Frontal cortex (tissue), 4 donors: Measurements from ENCODE around the gene RAB34. TPM values are rescaled to one million over a fixed set of nuclear protein-coding genes. Genes with fewer than 3 reads are reported as not detected.
"Not testable (repeated sequence)": the region's sequence is repeated elsewhere in the genome, so short reads cannot be mapped to it uniquely, and the experiment has no call there.

Experiments
- DNase-seq, 2 donors: peaks; one replicate each; pipeline ENCODE4 v3.0.0; 2012; ENCODE audit warnings: low spot score in 2 of 2
- FAIRE-seq: peaks from 2 replicates; lab custom pipeline; 2012; peaks lifted over from hg19 to GRCh38; lab: Jason Lieb, UNC
- total RNA-seq: library from RNA; depleted of rRNA; stranded (reverse); fragments of >200 nt; gene quantifications from one replicate; pipeline ENCODE4 v1.2.3, GENCODE V29; 2014
- donor health status: control.
- donor health status: control.
- donor health status: control.

RAB34 gene
- total RNA-seq, 1 donor from 2014 or later, result 12.2 TPM

DNA sequence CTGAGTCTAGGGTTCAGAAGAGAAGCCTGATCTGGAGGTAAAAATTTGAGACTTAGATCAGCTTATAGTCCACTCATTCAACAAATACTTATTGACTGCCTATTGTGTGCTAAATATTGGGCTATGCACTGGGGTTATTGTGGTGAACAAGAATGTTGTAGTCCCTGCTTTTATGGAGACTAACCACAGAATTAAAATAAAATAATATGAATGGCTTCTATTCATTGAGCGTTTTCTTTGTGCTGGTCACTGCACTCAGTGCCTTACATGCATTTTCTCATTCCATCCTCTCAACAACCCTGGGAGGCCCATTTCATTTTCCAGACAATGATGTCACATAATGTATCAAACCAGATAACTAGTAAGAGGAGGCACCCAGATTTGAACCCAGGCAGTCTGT, 15.7 kb upstream of the RAB34 start:
- no peak for FAIRE-seq
- DNase-seq, result no peak

DNA sequence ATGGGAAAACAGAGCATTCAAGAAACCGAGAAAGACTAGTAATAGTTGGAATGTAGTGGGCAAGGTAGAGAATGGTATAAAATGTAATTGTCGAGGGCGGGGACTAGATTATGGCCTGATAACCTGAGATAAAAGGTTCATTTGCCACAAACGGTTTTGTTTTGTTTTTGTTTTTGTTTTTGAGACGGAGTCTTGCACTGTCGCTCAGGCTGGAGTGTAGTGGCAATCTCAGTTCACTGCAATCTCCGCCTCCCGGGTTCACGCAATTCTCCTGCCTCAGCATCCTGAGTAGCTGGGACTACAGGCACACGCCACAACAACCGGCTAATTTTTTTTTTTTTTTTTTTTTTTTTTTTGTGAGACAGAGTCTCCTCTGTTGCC, 12.3 kb upstream of the RAB34 start:
- FAIRE-seq (no peak), DNase-seq (no peak)

GRCh38 chr17:28728364-28729200, 10.9 kb upstream of the RAB34 start, which contains the start of gene NEK8:
Gene NEK8 (plus strand): TSS chr17:28728788. CDS start chr17:28728814, 26 bp downstream.
- DNase-seq (peak; percentile 90 to 94), FAIRE-seq (no peak)

DNA sequence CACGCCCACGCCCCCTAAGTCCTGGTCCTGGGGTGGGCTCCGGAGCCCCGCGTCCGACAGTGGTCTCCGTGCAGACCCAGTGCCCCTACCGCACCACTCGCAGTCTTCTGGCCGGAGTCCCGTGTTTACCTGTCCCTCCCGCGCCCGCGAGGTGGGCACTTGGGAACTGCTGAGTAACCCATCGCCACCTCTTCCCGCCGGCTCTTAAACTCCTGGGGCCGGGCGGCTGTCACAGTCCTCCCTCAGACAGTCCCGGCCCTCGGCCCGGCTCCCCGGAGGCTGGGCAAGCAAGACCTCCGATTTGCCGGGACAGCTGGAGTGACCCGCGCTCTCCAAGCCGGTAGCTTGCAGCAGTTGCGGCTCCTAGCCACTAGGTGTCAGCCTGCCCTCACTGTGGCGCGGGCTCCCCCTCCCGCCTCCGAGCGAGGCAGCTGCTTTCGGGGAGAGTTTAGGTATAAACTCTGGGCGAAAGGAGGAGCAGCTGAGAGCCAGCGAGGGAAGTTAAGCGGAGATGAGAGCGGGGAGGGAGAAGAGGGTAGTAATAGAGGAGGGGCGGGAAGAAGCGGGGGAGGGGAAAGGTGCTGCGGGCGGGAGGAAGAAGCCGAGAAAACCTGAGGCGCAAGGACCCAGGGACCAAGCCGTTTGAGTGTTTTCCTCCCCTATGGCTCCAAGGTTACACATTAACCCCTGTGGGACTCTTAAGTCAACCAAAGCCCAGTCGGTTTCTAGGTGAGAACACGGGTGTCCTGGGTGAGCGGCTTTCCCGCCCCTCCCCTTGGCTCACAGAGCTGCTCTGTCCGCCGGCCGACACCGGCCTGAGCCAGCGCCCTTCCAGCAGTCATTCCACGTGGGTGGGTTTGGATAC, 9.2 kb upstream of the RAB34 start:
- DNase-seq (peak; percentile 91 to 94), FAIRE-seq (no peak)

- no peak for FAIRE-seq
- peak; percentile 77 to 78 for DNase-seq
Observed at GRCh38 chr17:28726226-28726626, 8.6 kb upstream of the RAB34 start, which contains the start of gene TLCD1. Gene TLCD1 (minus strand): TSS chr17:28726233. CDS start chr17:28726097, 136 bp downstream.

- DNase-seq (no peak), FAIRE-seq (no peak)
Observed at GRCh38 chr17:28725660-28726225, 8.1 kb upstream of the RAB34 start.

DNA sequence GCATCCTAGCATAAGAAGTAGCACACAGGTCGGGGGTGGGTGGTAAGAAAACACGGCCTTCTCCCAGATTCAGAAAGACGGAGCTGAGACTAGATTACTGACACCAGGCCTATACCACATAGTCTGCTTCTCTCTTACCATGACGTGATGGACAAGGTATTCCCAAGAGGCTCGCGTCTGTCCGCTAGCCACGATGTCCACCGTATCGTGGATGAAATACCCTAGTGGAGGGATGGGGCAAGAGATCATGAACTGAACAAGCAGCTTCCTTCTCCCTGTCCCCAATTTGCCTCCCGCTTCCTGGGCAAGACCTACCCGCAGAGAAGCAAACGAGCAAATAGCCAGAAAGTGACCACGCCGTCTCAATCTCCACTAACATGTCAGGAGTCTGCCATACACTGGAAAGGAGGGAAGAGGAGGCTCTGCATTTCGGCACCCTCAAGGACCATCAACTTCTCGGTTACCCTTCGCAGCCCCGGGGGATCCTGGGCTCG, 7.5 kb upstream of the RAB34 start:
- FAIRE-seq (no peak), DNase-seq (no peak)

DNA sequence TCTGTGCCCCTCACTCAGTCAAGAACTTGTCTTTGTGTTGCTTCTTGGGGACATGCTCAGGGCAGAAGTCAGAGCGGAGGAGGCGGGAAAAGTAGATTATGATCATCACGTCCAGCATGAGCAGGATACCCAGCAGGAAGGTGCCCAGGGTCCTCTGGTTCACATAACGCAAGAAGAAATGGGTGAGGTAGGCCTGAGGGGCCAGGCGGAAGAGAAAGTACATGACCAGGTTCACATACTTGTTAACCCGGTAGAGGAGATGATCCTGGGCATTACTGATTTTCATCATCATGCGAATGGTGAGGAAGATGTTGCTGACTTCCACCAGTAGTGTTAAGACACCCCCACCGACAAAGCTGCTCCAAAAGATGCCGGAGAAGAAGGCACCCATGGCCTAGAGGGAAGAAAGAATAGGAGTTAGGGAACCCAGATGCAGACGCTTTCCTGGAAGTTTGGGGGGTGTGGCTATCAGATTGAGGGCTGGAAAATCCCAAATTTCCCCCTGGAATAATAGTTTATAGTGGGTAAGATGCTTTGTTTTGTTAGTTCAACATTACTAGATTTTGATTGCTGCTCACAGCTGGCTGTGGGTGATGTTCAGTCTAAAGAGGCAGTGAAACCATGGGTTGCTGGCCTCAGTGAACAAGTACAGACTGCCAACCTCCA, 7.0 kb upstream of the RAB34 start:
- FAIRE-seq (no peak), DNase-seq (no peak)

- DNase-seq, FAIRE-seq: not testable (repeated sequence)
Observed at GRCh38 chr17:28723836-28724499, 6.3 kb upstream of the RAB34 start.

DNA sequence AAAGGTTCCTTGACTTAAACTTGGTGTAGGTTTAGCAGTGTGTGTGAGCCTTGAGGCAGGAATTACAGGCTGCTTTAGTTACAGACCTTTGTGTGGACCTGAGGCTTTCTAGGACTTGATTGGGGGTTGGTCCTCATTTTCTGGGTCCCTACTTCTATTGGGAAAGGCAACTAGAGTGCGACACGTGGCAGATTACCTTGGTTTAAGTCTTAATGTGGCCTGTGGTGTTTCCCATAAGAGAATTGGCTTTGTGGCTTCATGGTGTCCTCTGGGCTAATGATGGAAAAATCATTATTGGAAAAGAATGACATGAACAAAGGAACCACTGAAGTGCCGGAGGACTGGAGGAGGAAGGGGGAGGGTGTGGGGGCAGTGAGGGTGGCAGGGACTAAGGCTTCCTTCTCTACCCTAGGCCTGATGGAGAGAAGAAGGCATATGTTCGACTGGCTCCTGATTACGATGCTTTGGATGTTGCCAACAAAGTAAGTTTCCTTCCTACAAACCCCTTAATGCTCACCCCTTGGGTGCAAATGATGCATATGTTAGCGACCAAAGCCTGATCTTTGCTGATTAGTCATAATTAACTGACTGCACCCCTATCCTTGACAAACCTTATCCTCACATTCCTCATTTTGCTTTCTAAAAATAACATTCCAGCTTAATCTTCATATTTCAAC, 5.6 kb upstream of the RAB34 start:
- no peak for FAIRE-seq

DNA sequence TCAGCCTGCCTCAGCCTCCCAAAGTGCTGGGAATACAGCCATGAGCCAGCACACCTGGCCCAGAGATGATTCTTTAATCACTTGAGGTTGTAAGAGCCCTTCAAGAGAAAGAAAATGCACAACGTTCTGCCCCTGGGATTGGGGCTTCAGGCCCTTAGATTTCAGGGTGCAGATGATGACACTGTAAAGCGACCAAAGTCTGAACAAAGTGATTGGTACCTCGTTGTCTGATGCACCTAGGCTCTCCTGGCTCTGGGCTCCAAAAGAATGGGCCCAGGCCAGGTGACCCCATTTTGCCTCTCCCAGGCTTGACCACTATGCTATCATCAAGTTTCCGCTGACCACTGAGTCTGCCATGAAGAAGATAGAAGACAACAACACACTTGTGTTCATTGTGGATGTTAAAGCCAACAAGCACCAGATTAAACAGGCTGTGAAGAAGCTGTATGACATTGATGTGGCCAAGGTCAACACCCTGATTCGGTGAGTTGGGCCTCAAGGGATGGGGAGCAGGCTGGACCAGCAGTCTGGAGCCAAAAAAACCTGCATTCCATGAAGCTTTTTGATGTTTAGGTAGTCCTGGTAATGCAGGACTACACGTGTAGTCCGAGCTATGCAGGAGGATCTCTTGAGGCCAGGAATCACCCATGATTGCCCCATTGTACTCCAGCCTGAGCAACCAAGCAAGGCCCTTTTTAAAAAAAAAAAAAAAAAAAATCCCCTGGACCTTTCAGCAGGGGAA, 4.9 kb upstream of the RAB34 start:
- FAIRE-seq (no peak), DNase-seq (no peak)

More for the DNA sequence above, 5.6 kb upstream of the RAB34 start:
- no peak for DNase-seq

GRCh38 chr17:28720997-28721329, 3.3 kb upstream of the RAB34 start:
- not testable (repeated sequence) for FAIRE-seq

DNA sequence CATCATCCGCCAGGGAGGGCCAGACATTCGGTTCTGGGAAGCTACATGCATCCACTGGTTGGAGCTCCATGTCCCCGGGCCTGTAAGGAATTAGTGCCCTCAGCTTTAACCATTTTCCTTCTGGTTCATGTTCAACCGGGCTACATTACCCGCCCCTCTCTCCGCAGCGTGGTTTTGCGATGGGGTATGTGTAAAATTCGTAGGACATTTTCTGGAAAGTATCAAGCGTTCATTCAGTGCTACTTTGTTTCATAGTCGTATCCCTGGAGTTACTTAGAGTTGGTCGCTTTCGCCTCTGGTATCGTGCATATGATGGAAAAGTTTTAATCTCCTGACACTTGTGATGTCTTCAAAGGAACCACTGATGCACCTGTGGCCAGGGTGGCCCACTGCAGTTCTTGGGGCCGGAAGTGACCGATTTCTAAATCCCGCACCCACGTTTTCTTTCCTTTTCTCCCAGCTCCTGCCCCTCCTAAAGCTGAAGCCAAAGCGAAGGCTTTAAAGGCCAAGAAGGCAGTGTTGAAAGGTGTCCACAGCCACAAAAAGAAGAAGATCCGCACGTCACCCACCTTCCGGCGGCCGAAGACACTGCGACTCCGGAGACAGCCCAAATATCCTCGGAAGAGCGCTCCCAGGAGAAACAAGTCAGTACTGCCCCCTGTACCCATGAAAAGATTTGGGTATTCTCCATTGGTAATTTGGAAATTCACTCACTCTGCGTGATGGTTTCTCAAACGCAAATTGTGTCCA, 2.8 kb upstream of the RAB34 start:
- FAIRE-seq (no peak), DNase-seq (no peak)

More at GRCh38 chr17:28720997-28721329, 3.3 kb upstream of the RAB34 start:
- DNase-seq, result not testable (repeated sequence)

DNA sequence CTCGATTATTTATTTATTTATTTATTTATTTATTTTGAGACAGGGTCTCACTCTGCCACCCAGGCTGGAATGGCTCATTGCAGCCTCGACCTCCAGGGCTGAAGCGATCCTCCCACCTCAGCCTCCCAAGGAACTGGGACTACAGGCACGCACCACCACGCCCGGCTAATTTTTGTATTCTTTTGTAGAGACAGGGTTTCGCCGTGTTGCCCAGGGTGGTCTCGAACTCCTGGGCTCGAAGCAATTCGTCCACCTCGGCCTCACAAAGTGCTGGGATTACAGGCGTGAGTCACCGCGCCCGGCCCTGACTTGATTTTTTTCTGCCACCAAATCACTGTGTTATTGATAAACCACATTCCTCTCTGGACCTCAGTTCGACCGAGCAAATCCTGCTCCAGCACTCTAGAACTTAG, 1.4 kb upstream of the RAB34 start:
- FAIRE-seq (no peak), DNase-seq (no peak)

- DNase-seq (no peak), FAIRE-seq (no peak)
Observed at GRCh38 chr17:28718333-28719020, 809 bp upstream of the RAB34 start.

DNA sequence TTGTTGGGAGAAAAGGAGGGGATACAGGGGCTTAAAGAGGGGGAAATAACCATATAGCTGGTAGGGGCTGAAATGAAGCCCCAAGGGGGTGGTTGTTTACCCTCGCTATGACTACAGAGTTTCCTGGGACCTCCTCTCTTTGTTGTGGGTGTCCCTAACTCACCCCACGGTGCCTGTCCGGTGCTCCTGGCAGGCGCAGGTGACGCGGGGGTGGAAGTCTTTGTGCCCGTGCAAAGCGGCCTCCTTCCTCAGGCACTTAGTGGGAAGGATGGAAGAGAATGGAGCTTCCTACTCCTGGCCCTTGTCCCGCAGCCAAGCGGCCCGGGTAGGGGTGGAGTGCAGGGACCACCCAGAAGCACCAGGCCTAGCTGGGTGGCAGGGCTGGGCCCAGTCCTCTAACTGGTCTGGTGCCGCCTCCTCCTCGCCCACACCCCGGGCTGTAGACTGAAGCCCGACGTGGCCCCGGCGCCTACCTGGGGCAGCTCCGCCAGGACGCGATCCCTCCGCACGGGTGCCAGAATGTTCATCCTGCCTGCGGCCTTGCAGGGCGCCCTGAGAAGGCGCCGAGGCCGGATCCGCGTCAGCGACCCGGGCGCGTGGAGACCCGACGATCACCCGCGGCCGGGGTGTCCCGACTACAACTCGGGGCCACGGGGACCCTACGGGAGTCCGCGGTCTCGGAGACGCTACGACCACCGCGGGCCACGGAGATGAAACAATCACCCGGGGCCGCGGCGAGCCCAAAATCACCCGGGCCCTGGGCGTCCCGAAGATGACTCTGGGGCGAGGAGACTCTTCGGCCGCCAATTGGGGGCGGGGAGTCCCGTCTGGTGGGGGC, 709 bp downstream of the RAB34 start:
- no peak for FAIRE-seq
- no peak for DNase-seq
